HS-27A (cell line): ENCODE data around the gene GALNT7.

ENCODE experiments used
- DNase-seq: peaks from one replicate; pipeline ENCODE4 v3.0.0-alpha.2; 2012; ENCODE audit warnings: low read depth, missing footprints

GALNT7 gene

GRCh38 chr4:173265751-173266150 is 97.1 kb downstream of the GALNT7 start:
- DNase-seq = no peak

DNA sequence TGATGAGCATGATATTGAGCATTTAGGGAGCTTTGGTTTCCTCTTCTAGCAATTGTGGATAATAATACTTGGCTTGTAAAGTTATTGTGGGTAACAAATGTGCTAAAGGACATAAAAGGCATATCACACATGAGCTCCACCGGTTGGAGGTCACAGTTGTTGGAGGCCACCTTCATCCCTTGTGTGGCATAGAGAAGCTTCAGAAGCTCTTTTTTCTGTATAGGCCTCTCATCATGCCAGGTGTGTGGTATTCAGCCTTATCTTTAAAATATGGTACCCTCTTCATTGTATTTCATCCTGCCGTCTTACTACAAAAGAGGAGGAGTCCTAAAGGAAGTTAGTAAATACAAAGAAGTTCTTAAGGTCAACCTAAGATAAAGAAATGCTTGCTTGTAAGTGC is 99.1 kb downstream of the GALNT7 start:
- no peak for DNase-seq

DNA sequence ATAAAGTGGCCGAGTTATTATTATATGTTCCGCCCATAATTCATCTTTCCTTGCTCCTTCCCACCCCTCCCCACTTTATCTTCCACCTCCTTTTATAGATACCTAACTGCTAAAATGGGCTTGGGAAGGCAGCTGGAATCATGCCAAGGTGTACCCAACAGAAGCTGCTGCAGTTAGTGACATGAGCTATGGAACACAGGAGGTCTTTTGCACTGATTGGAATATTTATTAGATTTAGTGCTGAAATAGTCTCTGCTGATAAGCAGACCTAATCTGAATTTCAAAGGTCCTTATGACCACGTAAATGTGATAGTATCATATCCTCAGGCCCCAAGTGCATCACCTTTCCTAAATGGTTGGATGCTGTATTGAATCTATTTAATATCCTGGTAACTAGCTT is 100.7 kb downstream of the GALNT7 start:
- no peak for DNase-seq

GRCh38 chr4:173270312-173271027 is 101.9 kb downstream of the GALNT7 start:
- DNase-seq = no peak

DNA sequence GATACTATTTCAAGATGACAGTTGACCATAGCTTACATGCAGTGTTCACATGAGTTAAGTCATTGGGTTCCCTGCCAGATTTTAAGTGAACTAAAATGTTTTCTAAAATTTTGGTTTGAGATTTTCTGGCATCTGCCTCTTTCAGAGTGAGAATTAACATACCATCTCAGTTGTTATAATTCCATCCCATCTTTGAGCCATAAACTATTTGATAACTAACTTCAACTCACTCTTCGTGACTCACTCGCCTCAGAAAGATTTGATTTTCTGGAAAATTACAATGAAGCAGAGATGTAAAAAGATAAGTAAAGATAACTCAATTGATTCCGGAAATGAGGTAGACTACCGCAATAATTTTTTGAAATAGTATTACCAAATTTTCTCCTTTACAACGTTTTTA is 103.7 kb downstream of the GALNT7 start:
- DNase-seq = no peak

DNA sequence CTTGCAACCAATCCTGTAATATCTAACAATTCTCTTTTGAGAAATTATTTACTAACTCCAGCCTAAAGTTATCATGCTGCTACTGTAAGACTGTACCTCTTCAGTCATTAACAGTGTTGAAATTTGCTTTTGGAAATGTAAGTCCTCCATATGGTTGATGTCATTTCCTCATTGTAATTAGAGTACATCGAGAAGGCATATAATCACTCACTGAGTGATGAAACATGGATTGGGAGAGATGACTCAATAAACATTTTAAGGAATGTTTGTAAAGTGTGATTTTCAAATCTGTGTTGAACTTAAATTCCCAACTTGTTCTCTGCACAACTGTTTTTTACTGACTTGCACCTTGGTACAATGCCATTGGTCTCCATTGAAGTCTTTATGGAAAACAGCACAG is 104.4 kb downstream of the GALNT7 start:
- no peak for DNase-seq

GRCh38 chr4:173273941-173274340 is 105.3 kb downstream of the GALNT7 start:
- no peak for DNase-seq

DNA sequence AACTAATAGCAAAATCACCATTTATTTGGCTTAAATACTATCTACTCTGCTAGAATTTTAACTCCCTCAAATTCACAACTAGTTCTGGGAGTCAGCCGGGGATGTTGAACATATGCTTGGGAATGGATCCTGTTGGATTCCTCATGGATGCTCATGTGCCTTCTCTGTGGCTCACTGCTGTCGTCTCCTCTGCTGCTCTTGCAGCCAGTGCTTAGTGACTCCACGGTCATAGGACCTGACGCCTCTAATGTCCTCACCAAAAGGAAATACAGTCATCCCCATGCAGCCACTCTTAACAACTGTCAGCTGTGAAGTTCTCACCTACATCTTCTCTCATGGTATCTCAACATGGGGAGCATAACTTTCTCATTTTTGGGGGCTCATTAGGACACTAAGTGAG is 106.1 kb downstream of the GALNT7 start:
- DNase-seq = no peak

GRCh38 chr4:173275150-173275549 is 106.5 kb downstream of the GALNT7 start:
- no peak for DNase-seq

GRCh38 chr4:173277340-173277739 is 108.7 kb downstream of the GALNT7 start:
- DNase-seq = no peak

DNA sequence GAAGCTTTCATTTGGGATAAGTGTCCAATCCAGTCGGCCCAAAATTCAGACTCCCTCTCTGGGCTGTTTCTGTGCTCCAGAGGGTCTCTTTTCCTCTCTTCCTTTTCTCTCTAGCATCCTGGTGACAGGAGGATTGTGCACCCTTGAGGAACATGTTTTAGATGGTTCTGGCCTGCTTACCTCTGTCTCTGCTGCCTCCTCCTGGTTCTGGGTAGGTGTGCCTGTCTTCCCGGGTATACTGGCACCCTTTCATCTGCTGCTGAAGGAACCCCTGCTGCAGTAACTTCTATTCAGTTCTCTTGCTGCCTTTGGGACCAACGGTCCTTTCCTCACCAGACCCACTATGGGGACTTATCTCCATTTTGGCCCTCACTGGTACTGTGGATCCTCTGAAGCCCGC is 112.4 kb downstream of the GALNT7 start:
- DNase-seq = no peak

- DNase-seq = no peak
Measured at GRCh38 chr4:173281406-173282255, 113.0 kb downstream of the GALNT7 start.

- no peak for DNase-seq
Measured at GRCh38 chr4:173282256-173282562, 113.6 kb downstream of the GALNT7 start.

GRCh38 chr4:173282626-173283025 is 114.0 kb downstream of the GALNT7 start:
- DNase-seq = no peak

- DNase-seq = no peak
Measured at GRCh38 chr4:173284463-173284862, 115.9 kb downstream of the GALNT7 start.

- no peak for DNase-seq
Measured at GRCh38 chr4:173287486-173287885, 118.9 kb downstream of the GALNT7 start.

DNA sequence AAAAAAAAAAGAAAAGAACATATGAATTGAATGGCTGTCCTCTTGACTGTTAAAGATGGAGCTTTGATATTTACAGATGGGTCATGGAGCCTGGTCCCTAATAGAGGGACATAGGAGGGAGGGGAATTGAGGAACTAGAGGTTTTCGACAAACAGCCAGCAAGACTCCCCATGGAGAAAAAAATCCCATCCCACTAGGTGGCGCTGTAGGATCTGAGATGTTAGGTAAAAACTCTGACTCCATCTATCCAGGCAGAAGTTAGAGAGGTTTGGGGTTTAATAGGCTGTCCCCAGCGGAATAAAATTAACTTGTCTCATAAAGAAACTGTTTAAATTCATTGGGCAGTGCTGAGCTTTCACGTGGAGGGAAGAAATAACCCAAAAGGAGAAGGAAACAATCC is 119.7 kb downstream of the GALNT7 start:
- DNase-seq = no peak

GRCh38 chr4:173288698-173289352 is 120.2 kb downstream of the GALNT7 start:
- DNase-seq = no peak

GRCh38 chr4:173289353-173289727 is 120.7 kb downstream of the GALNT7 start:
- no peak for DNase-seq

- DNase-seq = no peak
Measured at GRCh38 chr4:173291899-173292298, 123.3 kb downstream of the GALNT7 start.

DNA sequence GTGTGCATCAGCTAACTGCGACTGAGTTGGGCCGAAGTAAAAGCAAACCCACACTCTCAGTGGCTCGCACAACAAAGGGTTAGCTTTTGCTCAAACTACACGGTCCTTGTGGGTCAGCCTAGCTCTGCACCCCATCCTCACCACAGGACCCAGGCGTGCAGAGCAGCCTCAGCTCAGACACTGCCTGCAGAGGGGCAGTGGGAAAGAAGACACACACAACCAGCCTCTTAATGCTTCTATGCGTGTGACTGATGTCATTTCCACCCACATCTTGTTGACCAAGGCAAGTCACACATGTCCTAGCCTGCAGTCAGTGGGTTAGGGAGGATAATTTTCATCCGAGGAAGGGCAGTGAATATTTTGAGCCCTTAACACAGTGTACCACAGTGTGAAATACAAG is 125.1 kb downstream of the GALNT7 start:
- no peak for DNase-seq

GRCh38 chr4:173294444-173294843 is 125.8 kb downstream of the GALNT7 start:
- no peak for DNase-seq

GRCh38 chr4:173301518-173302201 is 133.0 kb downstream of the GALNT7 start:
- no peak for DNase-seq
